ENCODE data around the gene ALLC. TPM values are rescaled to one million over a fixed set of nuclear protein-coding genes. Genes with fewer than 3 reads are reported as not detected.

The ALLC gene
- total and polyA plus RNA-seq, 2 donors (not counting 1 experiment from before 2014, with no cell fraction given) = not detected

GRCh38 chr2:3682811-3683210 is 24.8 kb downstream of the ALLC start:
- Histone ChIP-seq H3K79me2 (ENCODE audit: control insufficient read depth, insufficient read depth, low read length) (no peaks in the 10 kb centered on the region), H4K20me1 (ENCODE audit: control insufficient read depth, insufficient read depth, low read length, poor library complexity, severe bottlenecking) (no peaks in the 10 kb centered on the region), H3K9me3 (ENCODE audit: control extremely low read depth in 1 of 3, control insufficient read depth in 2 of 3, insufficient read depth in 1 of 3, low read length in 2 of 3) (peaks cover 0 to 1% (median 0%) of the 10 kb centered on the region in 3 donors), H3K4me2 (replicated peaks; ENCODE audit: low read depth, low read length, poor library complexity, severe bottlenecking) (no peak overlapping the region), H2AFZ (ENCODE audit: insufficient read depth, low read depth, low read length, poor library complexity, severe bottlenecking) (no peak overlapping the region), H3K4me3 (ENCODE audit: control extremely low read depth in 1 of 5, extremely low read depth in 1 of 5, insufficient read depth in 1 of 5, low read depth in 2 of 5, low read length in 4 of 5) (no peak overlapping the region), H3K4me1 (ENCODE audit: control insufficient read depth in 2 of 2, insufficient read depth in 2 of 2, low read length in 2 of 2) (no peaks in the 10 kb centered on the region), H3K36me3 (replicated peaks in 1 of 2; ENCODE audit: control extremely low read depth in 1 of 2, control insufficient read depth in 1 of 2, extremely low read depth in 1 of 2, insufficient read depth in 2 of 2, low read length in 1 of 2) (no peaks in the 10 kb centered on the region), H3K27ac (ENCODE audit: low read length in 2 of 2) (no peak overlapping the region), H3K27me3 (replicated peaks in 1 of 4; ENCODE audit: control extremely low read depth in 1 of 4, control insufficient read depth in 3 of 4, insufficient read depth in 4 of 4, low read length in 3 of 4) (no peaks in the 10 kb centered on the region), H3K9ac (ENCODE audit: low read length) (no peak overlapping the region)
- CTCF ChIA-PET = no interaction called here
- no peak overlapping the region for H3K4me3 Mint-ChIP-seq
- H3K4me1 Mint-ChIP-seq = no peaks in the 10 kb centered on the region
- ATAC-seq (ENCODE audit: low read depth) (no peak), DNase-seq (no peak)
- WGBS (ENCODE audit: insufficient coverage) = 47% methylated on average over 3 of the region's 6 CpGs
- intact Hi-C loops (cut with micrococcal nuclease) = no loop called here
- TF ChIP-seq CTCF (IDR thresholded peaks at IDR 0.05) (no peak), EZH2 (IDR thresholded peaks at IDR 0.05; ENCODE audit: borderline replicate concordance, insufficient read depth, low read depth, low read length, poor library complexity, severe bottlenecking) (no peak)
- no peak overlapping the region for H3K27ac Mint-ChIP-seq
- peaks cover 14% of the 10 kb centered on the region for H3K27me3 Mint-ChIP-seq
- POLR2A ChIA-PET = no interaction called here
- peaks cover 3% of the 10 kb centered on the region for H3K9me3 Mint-ChIP-seq (ENCODE audit: insufficient read depth)

GRCh38 chr2:3683748-3684454 is 25.9 kb downstream of the ALLC start:
- Histone ChIP-seq H3K9ac (ENCODE audit: low read length) (no peak overlapping the region), H3K36me3 (replicated peaks in 1 of 2; ENCODE audit: control extremely low read depth in 1 of 2, control insufficient read depth in 1 of 2, extremely low read depth in 1 of 2, insufficient read depth in 2 of 2, low read length in 1 of 2) (no peaks in the 10 kb centered on the region), H3K4me1 (ENCODE audit: control insufficient read depth in 2 of 2, insufficient read depth in 2 of 2, low read length in 2 of 2) (no peaks in the 10 kb centered on the region), H3K79me2 (ENCODE audit: control insufficient read depth, insufficient read depth, low read length) (no peaks in the 10 kb centered on the region), H3K27ac (ENCODE audit: low read length in 2 of 2) (no peak overlapping the region), H3K27me3 (replicated peaks in 1 of 4; ENCODE audit: control extremely low read depth in 1 of 4, control insufficient read depth in 3 of 4, insufficient read depth in 4 of 4, low read length in 3 of 4) (no peaks in the 10 kb centered on the region), H3K9me3 (ENCODE audit: control extremely low read depth in 1 of 3, control insufficient read depth in 2 of 3, insufficient read depth in 1 of 3, low read length in 2 of 3) (peaks cover 0 to 7% (median 0%) of the 10 kb centered on the region in 3 donors), H2AFZ (ENCODE audit: insufficient read depth, low read depth, low read length, poor library complexity, severe bottlenecking) (no peak overlapping the region), H3K4me3 (ENCODE audit: control extremely low read depth in 1 of 5, extremely low read depth in 1 of 5, insufficient read depth in 1 of 5, low read depth in 2 of 5, low read length in 4 of 5) (no peak overlapping the region), H4K20me1 (ENCODE audit: control insufficient read depth, insufficient read depth, low read length, poor library complexity, severe bottlenecking) (no peaks in the 10 kb centered on the region), H3K4me2 (replicated peaks; ENCODE audit: low read depth, low read length, poor library complexity, severe bottlenecking) (no peak overlapping the region)
- CTCF ChIA-PET = no interaction called here
- H3K4me1 Mint-ChIP-seq = no peaks in the 10 kb centered on the region
- no peak for ATAC-seq (ENCODE audit: low read depth)
- peaks cover 3% of the 10 kb centered on the region for H3K9me3 Mint-ChIP-seq (ENCODE audit: insufficient read depth)
- WGBS (ENCODE audit: insufficient coverage) = no CpG with 5 or more reads among the region's 3 CpGs
- peaks cover 18% of the 10 kb centered on the region for H3K27me3 Mint-ChIP-seq
- H3K4me3 Mint-ChIP-seq = no peak overlapping the region
- intact Hi-C loops (cut with micrococcal nuclease) = no loop called here
- POLR2A ChIA-PET = no interaction called here
- TF ChIP-seq EZH2 (IDR thresholded peaks at IDR 0.05; ENCODE audit: borderline replicate concordance, insufficient read depth, low read depth, low read length, poor library complexity, severe bottlenecking) = no peak
- TF ChIP-seq CTCF (IDR thresholded peaks at IDR 0.05) = no peak
- no peak overlapping the region for H3K27ac Mint-ChIP-seq
- DNase-seq = no peak
